Peyer's patch (tissue), 4 donors: Measurements from ENCODE around the gene SENP8. TPM values are rescaled to one million over a fixed set of nuclear protein-coding genes. Genes with fewer than 3 reads are reported as not detected.
"Not testable (repeated sequence)": the region's sequence is repeated elsewhere in the genome, so short reads cannot be mapped to it uniquely, and the experiment has no call there.

Experiments
- DNase-seq, 3 donors: peaks; one replicate each; pipeline ENCODE4 v3.0.0-alpha.2; 2017 to 2019
- H3K27ac ChIP-seq, 4 donors: fragments of 200-600 bp; sonication (generic); one replicate each; pipeline ENCODE4 v1.5.1; 2016 to 2019
- H3K27me3 ChIP-seq, 2 donors: fragments of 200-600 bp; sonication (generic); one replicate each; pipeline ENCODE4 v1.5.1; 2019
- H3K36me3 ChIP-seq, 3 donors: fragments of 200-600 bp; sonication (generic); one replicate each; pipeline ENCODE4 v1.5.1; 2016 to 2019
- H3K4me1 ChIP-seq, 4 donors: fragments of 200-600 bp; sonication (generic); one replicate each; pipeline ENCODE4 v1.5.1; 2016 to 2019
- H3K4me3 ChIP-seq, 4 donors: fragments of 200-600 bp; sonication (generic); 1 replicate in 3 of 4; 2 replicates in 1 of 4; pipeline ENCODE4 v1.5.1; 2016 to 2019; ENCODE audit warnings: mild to moderate bottlenecking in 1 of 4
- H3K9me3 ChIP-seq, 4 donors: fragments of 200-600 bp; sonication (generic); one replicate each; pipeline ENCODE4 v1.5.1; 2016 to 2019; ENCODE audit warnings: mild to moderate bottlenecking in 1 of 4
- CTCF ChIP-seq, 6 experiments: fragments of 450-650 bp in 4 of 6; fragments of 200-600 bp in 2 of 6; sonication (generic) in 1 of 6; IDR thresholded peaks; one replicate each; pipeline ENCODE4 v1.5.1; 2017 to 2019; ENCODE audit warnings: antibody characterized with exemption in 6 of 6, mild to moderate bottlenecking in 3 of 6, moderate library complexity in 1 of 6
- POLR2A ChIP-seq, 2 donors: fragments of 450-650 bp; IDR thresholded peaks; one replicate each; pipeline ENCODE4 v1.5.1; 2017; ENCODE audit warnings: antibody characterized with exemption in 2 of 2, mild to moderate bottlenecking in 2 of 2, moderate library complexity in 2 of 2
- total RNA-seq, 4 donors: library from RNA; depleted of rRNA; stranded (reverse); fragments of >200 nt; gene quantifications; one replicate each; pipeline ENCODE4 v1.1.0, GENCODE V29; 2016

The SENP8 gene
- total RNA-seq, 4 donors from 2014 or later: 0.88 to 2.4 (median 0.95) TPM; not detected in 1

DNA sequence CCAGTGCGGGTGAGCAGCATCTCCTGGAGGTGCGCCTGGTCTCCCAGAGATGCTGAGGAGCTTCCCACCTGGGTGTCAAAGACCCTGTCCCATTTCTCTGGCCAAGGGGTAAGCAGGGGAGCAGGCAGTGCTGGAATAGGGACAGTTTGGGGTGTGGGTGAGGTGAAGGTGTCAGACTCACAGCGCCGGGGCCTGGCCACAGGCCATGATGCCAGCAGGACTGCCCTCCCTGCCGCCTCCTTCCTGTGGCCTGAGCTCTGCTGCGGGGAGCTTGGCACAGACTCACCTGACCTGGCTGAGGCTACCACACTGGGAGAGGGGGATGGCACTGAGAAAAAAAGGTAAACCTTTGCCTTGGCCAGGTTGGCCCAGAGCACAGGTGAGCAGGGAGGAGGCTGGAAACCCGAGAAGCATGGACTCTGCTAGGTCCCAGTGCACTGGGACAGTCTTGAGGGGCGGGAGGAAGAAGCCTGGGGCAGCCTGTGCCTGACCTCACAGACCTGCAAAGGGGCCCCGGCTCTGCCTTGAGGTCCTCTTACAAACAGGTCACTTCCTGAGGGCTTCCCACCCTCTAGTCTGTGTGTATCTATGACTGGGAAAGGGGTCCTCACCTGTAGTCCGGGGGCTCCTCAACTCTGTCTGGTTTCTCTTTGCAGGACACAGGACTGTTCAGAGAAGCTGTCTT is 51.2 kb downstream of the SENP8 start:
- Histone ChIP-seq H3K9me3 (no peaks in the 10 kb centered on the region), H3K27me3 (no peaks in the 10 kb centered on the region), H3K4me1 (peaks cover 0 to 18% (median 0%) of the 10 kb centered on the region in 4 donors), H3K36me3 (no peaks in the 10 kb centered on the region), H3K4me3 (peak overlapping the region in 1 of 4 donors; percentile 17), H3K27ac (peak overlapping the region in 3 of 4 donors; percentile 53 to 92 (median 77))
- DNase-seq: no peak
- TF ChIP-seq CTCF (IDR thresholded peaks at IDR 0.05) (no peak), POLR2A (IDR thresholded peaks at IDR 0.05) (no peak)

GRCh38 chr15:72169921-72170611 is 51.9 kb downstream of the SENP8 start:
- Histone ChIP-seq H3K27me3 (no peaks in the 10 kb centered on the region), H3K36me3 (no peaks in the 10 kb centered on the region), H3K4me3 (peak overlapping the region in 1 of 4 donors; percentile 17), H3K9me3 (no peaks in the 10 kb centered on the region), H3K4me1 (peaks cover 0 to 18% (median 0%) of the 10 kb centered on the region in 4 donors), H3K27ac (peak overlapping the region in 3 of 4 donors; percentile 53 to 92 (median 77))
- peak; percentile 23 to 56 for TF ChIP-seq POLR2A (IDR thresholded peaks at IDR 0.05)
- no peak for TF ChIP-seq CTCF (IDR thresholded peaks at IDR 0.05)
- DNase-seq: peak in 2 of 3 donors; percentile 85 to 90

DNA sequence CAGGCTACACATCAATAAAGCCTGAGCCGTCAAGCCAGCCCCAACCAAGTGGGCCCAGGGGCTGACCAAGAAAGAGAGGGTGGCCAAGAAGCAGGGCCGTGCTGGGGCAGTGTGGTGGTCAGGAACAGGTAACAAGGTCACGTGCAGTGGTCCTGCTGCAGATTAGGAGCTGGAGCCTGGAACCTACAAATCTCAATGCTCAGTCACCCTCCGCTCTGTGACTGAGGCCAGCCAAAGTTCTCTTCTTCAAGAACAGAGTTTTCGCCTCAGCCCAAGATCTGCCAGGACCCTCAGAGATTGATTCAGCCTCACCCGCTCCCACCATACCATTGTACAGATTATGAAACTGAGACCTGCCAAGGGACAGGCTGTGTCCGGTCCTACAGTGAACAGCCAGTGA is 52.5 kb downstream of the SENP8 start:
- H3K27me3 ChIP-seq: no peaks in the 10 kb centered on the region
- H3K4me1 ChIP-seq: peaks cover 0 to 18% (median 0%) of the 10 kb centered on the region in 4 donors
- H3K4me3 ChIP-seq: no peak overlapping the region
- no peak for TF ChIP-seq CTCF (IDR thresholded peaks at IDR 0.05)
- no peak for TF ChIP-seq POLR2A (IDR thresholded peaks at IDR 0.05)
- no peaks in the 10 kb centered on the region for H3K9me3 ChIP-seq
- peak overlapping the region in 3 of 4 donors; percentile 51 to 92 (median 77) for H3K27ac ChIP-seq
- H3K36me3 ChIP-seq: no peaks in the 10 kb centered on the region
- no peak for DNase-seq

- not testable (repeated sequence) for H3K27ac ChIP-seq, H3K27me3 ChIP-seq, H3K4me3 ChIP-seq, DNase-seq, H3K9me3 ChIP-seq, H3K36me3 ChIP-seq
- H3K4me1 ChIP-seq: peaks cover 0 to 18% (median 0%) of the 10 kb centered on the region in 4 donors
Observed at GRCh38 chr15:72171978-72172377, 53.8 kb downstream of the SENP8 start.

DNA sequence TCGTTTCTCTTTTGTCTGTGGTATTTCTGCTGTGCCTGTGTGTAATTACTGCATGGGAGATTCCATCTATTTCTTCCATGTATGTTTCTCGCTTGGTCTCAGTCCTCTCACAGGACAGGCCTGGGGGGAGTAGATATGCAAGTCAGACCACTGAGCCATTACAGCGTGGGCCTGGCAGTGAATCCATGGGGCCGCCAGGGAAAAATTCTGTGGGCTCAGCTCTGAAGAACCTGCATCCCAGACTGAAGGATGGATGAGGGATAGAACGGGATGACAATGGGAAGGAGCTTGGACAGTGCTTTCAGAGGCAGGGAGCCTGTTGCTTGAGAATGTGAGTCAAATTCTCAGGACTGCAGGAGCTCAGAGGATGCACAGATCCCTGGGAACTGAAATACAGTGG is 54.6 kb downstream of the SENP8 start:
- no peak overlapping the region for H3K4me3 ChIP-seq
- TF ChIP-seq CTCF (IDR thresholded peaks at IDR 0.05) (no peak), POLR2A (IDR thresholded peaks at IDR 0.05) (no peak)
- H3K36me3 ChIP-seq: no peaks in the 10 kb centered on the region
- no peaks in the 10 kb centered on the region for H3K27me3 ChIP-seq
- no peaks in the 10 kb centered on the region for H3K9me3 ChIP-seq
- H3K4me1 ChIP-seq: peaks cover 0 to 18% (median 0%) of the 10 kb centered on the region in 4 donors
- no peak overlapping the region for H3K27ac ChIP-seq
- DNase-seq: no peak

DNA sequence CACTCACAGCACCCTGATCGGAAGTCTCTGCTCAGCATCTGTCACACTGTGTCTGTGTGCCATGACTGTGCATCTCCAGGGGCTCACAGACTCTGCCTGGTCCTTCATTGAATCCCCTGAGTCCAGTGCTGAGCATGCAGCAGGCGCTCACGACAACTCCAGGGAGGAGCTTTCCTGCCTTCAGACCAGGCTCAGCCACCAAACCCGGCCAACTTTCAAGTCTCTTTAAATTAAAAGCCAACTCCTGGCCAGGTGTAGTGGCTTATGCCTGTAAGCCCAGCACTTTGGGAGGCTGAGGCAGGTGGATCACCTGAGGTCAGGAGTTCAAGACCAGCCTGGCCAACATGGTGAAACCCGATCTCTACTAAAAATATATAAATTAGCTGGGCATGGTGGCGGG is 55.2 kb downstream of the SENP8 start:
- DNase-seq: no peak
- TF ChIP-seq CTCF (IDR thresholded peaks at IDR 0.05) (no peak), POLR2A (IDR thresholded peaks at IDR 0.05) (no peak)
- Histone ChIP-seq H3K27ac (no peak overlapping the region), H3K36me3 (no peaks in the 10 kb centered on the region), H3K4me3 (no peak overlapping the region), H3K27me3 (no peaks in the 10 kb centered on the region), H3K9me3 (no peaks in the 10 kb centered on the region), H3K4me1 (peaks cover 0 to 14% (median 0%) of the 10 kb centered on the region in 4 donors)
